SH-SY5Y (cell line): ENCODE results near the gene TCF12.

Source experiments
- GATA2 ChIP-seq: IDR thresholded peaks from 2 replicates; pipeline ENCODE4 v1.6.1; 2011; ENCODE audit warnings: mild to moderate bottlenecking, low read depth, low read length
- GATA3 ChIP-seq: IDR thresholded peaks from 2 replicates; pipeline ENCODE4 v1.6.1; 2011; ENCODE audit warnings: low read depth, mild to moderate bottlenecking, low read length, moderate library complexity

DNA sequence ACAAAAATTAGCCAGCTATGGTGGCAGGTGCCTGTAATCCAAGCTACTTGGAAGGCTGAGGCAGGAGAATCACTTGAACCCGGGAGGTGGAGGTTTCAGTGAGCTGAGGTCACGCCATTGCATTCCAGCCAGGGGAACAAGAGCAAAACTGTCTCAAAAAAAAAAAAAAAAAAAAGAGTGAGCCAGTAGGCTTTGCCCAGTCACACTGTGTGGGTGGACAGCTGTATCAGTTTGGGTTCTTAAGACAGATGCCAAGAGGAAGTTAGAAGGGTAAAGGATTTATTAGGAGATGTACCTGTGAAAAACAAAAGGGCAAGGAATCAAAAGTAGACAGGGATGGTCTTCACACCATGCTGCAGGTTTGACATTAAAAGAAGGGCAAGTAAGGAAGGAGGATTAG, 371.7 kb downstream of the TCF12 start:
- no peak for TF ChIP-seq GATA2
- TF ChIP-seq GATA3, result no peak
